ENCODE results near the gene CPZ. TPM values are rescaled to one million over a fixed set of nuclear protein-coding genes. Genes with fewer than 3 reads are reported as not detected.

The CPZ gene
- total RNA-seq, 4 donors from 2014 or later, result 2.3 to 7.5 (median 3.2) TPM; not detected in 1

GRCh38 chr4:8603931-8604330 lies 11.4 kb downstream of the CPZ start:
- H3K4me1 ChIP-seq, result peaks cover 0 to 8% (median 0%) of the 10 kb centered on the region in 3 donors
- no peak overlapping the region for H3K27ac ChIP-seq
- H3K4me3 ChIP-seq, result no peak overlapping the region
- ATAC-seq, result no peak
- WGBS, 2 donors (ENCODE audit: low coverage in 1 of 2), result no CpG with 5 or more reads among the region's 22 CpGs
- H3K27me3 ChIP-seq, result peaks cover 65% of the 10 kb centered on the region
- TF ChIP-seq CTCF (IDR thresholded peaks at IDR 0.05) (no peak), POLR2AphosphoS5 (IDR thresholded peaks at IDR 0.05) (no peak), POLR2A (IDR thresholded peaks at IDR 0.05) (no peak), EP300 (IDR thresholded peaks at IDR 0.05) (no peak)
- no peaks in the 10 kb centered on the region for H3K9me3 ChIP-seq
- no peaks in the 10 kb centered on the region for H3K36me3 ChIP-seq

GRCh38 chr4:8605289-8605688 lies 12.7 kb downstream of the CPZ start:
- peaks cover 0 to 8% (median 0%) of the 10 kb centered on the region in 3 donors for H3K4me1 ChIP-seq
- peaks cover 61% of the 10 kb centered on the region for H3K27me3 ChIP-seq
- 91 to 100% methylated on average over 1 of the region's 1 CpG for WGBS, 2 donors (ENCODE audit: low coverage in 1 of 2)
- no peaks in the 10 kb centered on the region for H3K9me3 ChIP-seq
- TF ChIP-seq EP300 (IDR thresholded peaks at IDR 0.05) (no peak), POLR2AphosphoS5 (IDR thresholded peaks at IDR 0.05) (no peak), CTCF (IDR thresholded peaks at IDR 0.05) (no peak), POLR2A (IDR thresholded peaks at IDR 0.05) (no peak)
- no peak for ATAC-seq
- no peaks in the 10 kb centered on the region for H3K36me3 ChIP-seq
- no peak overlapping the region for H3K27ac ChIP-seq
- H3K4me3 ChIP-seq, result no peak overlapping the region

GRCh38 chr4:8606476-8606875 lies 13.9 kb downstream of the CPZ start:
- whole genome bisulfite sequencing, 2 donors (ENCODE audit: low coverage in 1 of 2), result 75% methylated on average over 4 of the region's 26 CpGs; no CpG with 5 or more reads in 1 of the 2 donors
- H3K9me3 ChIP-seq, result no peaks in the 10 kb centered on the region
- no peak for ATAC-seq
- H3K4me3 ChIP-seq, result no peak overlapping the region
- H3K27ac ChIP-seq, result no peak overlapping the region
- TF ChIP-seq EP300 (IDR thresholded peaks at IDR 0.05) (no peak), POLR2A (IDR thresholded peaks at IDR 0.05) (no peak), CTCF (IDR thresholded peaks at IDR 0.05) (no peak), POLR2AphosphoS5 (IDR thresholded peaks at IDR 0.05) (no peak)
- no peaks in the 10 kb centered on the region for H3K36me3 ChIP-seq
- H3K27me3 ChIP-seq, result peaks cover 55% of the 10 kb centered on the region
- H3K4me1 ChIP-seq, result peaks cover 0 to 8% (median 0%) of the 10 kb centered on the region in 3 donors

GRCh38 chr4:8606966-8607365 lies 14.4 kb downstream of the CPZ start:
- H3K27me3 ChIP-seq, result peaks cover 56% of the 10 kb centered on the region
- no peak overlapping the region for H3K27ac ChIP-seq
- H3K4me1 ChIP-seq, result peaks cover 0 to 8% (median 0%) of the 10 kb centered on the region in 3 donors
- no peak for TF ChIP-seq POLR2AphosphoS5 (IDR thresholded peaks at IDR 0.05)
- no peaks in the 10 kb centered on the region for H3K9me3 ChIP-seq
- WGBS, 2 donors (ENCODE audit: low coverage in 1 of 2), result 17% methylated on average over 1 of the region's 10 CpGs; no CpG with 5 or more reads in 1 of the 2 donors
- no peak for ATAC-seq
- no peak overlapping the region for H3K4me3 ChIP-seq
- H3K36me3 ChIP-seq, result no peaks in the 10 kb centered on the region

GRCh38 chr4:8607603-8608481 lies 15.3 kb downstream of the CPZ start:
- Histone ChIP-seq H3K4me1 (peaks cover 0 to 8% (median 0%) of the 10 kb centered on the region in 3 donors), H3K4me3 (no peak overlapping the region), H3K36me3 (no peaks in the 10 kb centered on the region), H3K27me3 (peaks cover 51% of the 10 kb centered on the region), H3K27ac (no peak overlapping the region), H3K9me3 (no peaks in the 10 kb centered on the region)
- no peak for ATAC-seq
- 36% methylated on average over 4 of the region's 42 CpGs; no CpG with 5 or more reads in 1 of the 2 donors for WGBS, 2 donors (ENCODE audit: low coverage in 1 of 2)
- TF ChIP-seq CTCF (IDR thresholded peaks at IDR 0.05) (peak in 3 of 4 experiments; percentile 69 to 97 (median 75)), POLR2AphosphoS5 (IDR thresholded peaks at IDR 0.05) (no peak)

Data from gastroesophageal sphincter (tissue), 4 donors.